ENCODE results near the gene MRPL43. TPM values are rescaled to one million over a fixed set of nuclear protein-coding genes. Genes with fewer than 3 reads are reported as not detected.

MRPL43 gene
- total and polyA plus RNA-seq, 9 of the 15 experiments (the other 6 are each of a cell fraction or from before 2014, with no cell fraction given): 15.1 to 63.7 (median 37.2) TPM

DNA sequence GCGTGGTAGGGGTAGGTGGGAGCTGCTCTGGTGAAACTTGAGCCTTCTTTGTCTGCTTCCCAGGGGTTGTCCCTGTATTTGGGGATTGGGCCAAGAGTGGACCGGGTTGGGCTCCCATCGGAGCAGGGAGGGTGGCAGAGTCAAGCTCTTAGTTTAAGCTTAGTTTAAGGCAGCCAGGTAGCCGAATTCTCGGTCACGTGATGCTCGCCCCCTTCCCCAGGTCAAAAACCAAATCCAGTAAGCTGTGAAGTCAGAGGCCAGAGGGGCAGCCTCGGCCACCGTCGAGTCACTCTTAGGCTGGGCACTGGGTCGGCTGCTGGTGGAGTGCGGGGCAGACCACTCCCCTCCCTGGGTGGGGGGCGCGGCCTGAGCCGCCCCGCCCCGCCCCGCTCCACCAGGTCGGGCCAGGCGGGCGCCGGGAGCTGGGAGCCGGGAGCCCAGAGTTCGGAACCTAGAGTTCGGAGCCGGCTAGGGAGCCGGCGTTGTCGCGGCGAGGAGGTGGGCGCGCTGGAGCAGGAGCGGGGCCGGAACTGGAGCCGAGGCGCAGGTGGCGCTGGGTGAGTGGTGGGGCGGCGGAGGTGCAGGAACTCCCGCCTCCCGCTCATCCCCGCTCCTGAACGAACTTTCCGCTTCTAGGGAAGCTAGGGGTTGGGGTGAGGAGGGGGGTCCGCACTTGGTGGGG, 9.5 kb upstream of the MRPL43 start (continued):
- TF ChIP-seq, protein P1, sequence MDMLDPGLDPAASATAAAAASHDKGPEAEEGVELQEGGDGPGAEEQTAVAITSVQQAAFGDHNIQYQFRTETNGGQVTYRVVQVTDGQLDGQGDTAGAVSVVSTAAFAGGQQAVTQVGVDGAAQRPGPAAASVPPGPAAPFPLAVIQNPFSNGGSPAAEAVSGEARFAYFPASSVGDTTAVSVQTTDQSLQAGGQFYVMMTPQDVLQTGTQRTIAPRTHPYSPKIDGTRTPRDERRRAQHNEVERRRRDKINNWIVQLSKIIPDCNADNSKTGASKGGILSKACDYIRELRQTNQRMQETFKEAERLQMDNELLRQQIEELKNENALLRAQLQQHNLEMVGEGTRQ (CRISPR knock-in tag; IDR thresholded peaks at IDR 0.05): peak; percentile 82
- TF ChIP-seq, protein P2, sequence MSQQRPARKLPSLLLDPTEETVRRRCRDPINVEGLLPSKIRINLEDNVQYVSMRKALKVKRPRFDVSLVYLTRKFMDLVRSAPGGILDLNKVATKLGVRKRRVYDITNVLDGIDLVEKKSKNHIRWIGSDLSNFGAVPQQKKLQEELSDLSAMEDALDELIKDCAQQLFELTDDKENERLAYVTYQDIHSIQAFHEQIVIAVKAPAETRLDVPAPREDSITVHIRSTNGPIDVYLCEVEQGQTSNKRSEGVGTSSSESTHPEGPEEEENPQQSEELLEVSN (IDR thresholded peaks at IDR 0.05; ENCODE audit: borderline replicate concordance in 1 of 2, extremely low read depth in 1 of 2, insufficient read depth in 1 of 2, insufficient read length in 1 of 2, low read depth in 1 of 2, low read length in 1 of 2, poor library complexity in 1 of 2, severe bottlenecking in 1 of 2): peak in 1 of 2 experiments; percentile 64
- TF ChIP-seq PPARD (CRISPR knock-in tag; IDR thresholded peaks at IDR 0.05): no peak
- TF ChIP-seq HMGN3 (IDR thresholded peaks at IDR 0.05; ENCODE audit: borderline replicate concordance, extremely low read depth, insufficient read length, low read depth, low read length): peak; percentile 25
- TF ChIP-seq RBFOX2 (IDR thresholded peaks at IDR 0.05; ENCODE audit: low read depth, low read length): peak; percentile 49
- TF ChIP-seq TOE1 (IDR thresholded peaks at IDR 0.05; ENCODE audit: borderline replicate concordance): peak; percentile 88
- TF ChIP-seq TOE1 (CRISPR knock-in tag; IDR thresholded peaks at IDR 0.05; ENCODE audit: borderline replicate concordance, low read depth): no peak
- TF ChIP-seq TBP (optimal IDR thresholded peaks at IDR 0.05; ENCODE audit: low read depth, low read length): no peak
- TF ChIP-seq, protein P3, sequence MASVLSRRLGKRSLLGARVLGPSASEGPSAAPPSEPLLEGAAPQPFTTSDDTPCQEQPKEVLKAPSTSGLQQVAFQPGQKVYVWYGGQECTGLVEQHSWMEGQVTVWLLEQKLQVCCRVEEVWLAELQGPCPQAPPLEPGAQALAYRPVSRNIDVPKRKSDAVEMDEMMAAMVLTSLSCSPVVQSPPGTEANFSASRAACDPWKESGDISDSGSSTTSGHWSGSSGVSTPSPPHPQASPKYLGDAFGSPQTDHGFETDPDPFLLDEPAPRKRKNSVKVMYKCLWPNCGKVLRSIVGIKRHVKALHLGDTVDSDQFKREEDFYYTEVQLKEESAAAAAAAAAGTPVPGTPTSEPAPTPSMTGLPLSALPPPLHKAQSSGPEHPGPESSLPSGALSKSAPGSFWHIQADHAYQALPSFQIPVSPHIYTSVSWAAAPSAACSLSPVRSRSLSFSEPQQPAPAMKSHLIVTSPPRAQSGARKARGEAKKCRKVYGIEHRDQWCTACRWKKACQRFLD (CRISPR knock-in tag; IDR thresholded peaks at IDR 0.05): peak; percentile 62; the same call in 1 of the 2 replicates
